ACHN (cell line): ENCODE results near the gene ZFP2.

Experiments used
- DNase-seq: peaks from one replicate; pipeline ENCODE4 v3.0.0-alpha.2; 2015
- in situ Hi-C: cut with HindIII; loops from 2 replicates; pipeline ENCODE4 v1.10.0; 2017; ENCODE audit warnings: low sequenced_read_pairs, low pct_ligation_motif_present, low pct_unique_long_range_greater_than_20kb

ZFP2 gene

DNA sequence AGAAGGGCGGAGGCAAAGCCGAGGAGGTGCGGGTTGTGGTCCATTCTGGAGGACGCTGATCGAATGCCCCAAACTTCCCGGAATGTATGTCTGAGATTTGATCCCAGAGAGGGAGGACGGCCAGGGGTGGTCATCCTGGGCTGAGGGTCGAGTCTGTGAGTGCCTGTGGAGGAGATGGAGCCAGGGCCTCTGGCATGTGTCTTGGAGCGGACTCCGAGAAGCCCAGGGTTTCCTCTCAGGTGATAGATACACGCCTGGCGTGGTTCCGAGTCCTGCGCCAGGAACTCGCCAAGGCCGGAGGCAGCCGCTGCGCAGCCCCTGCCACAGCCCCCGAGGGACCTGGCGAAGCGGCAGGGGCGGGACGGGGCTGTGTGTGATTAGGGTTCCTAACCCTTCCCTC lies 45.6 kb downstream of the ZFP2 start:
- DNase-seq = no peak
- in situ Hi-C loops = no loop called here

DNA sequence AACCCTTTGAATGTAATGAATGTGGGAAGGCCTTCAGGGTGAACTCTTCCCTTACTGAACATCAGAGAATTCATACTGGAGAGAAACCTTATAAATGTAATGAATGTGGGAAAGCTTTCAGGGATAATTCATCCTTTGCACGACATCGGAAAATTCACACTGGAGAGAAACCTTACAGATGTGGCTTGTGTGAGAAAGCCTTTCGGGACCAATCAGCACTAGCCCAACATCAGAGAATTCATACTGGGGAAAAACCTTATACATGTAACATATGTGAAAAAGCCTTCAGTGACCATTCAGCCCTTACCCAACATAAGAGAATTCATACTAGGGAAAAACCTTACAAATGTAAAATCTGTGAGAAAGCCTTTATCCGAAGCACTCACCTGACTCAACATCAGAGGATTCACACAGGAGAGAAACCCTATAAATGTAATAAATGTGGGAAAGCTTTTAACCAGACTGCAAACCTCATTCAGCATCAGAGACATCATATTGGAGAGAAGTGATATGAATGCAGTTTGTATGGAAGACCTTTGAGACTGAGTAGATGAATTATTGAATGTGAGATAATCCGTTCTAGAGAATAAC lies 69.8 kb downstream of the ZFP2 start:
- DNase-seq = no peak
- in situ Hi-C loops = no loop called here

DNA sequence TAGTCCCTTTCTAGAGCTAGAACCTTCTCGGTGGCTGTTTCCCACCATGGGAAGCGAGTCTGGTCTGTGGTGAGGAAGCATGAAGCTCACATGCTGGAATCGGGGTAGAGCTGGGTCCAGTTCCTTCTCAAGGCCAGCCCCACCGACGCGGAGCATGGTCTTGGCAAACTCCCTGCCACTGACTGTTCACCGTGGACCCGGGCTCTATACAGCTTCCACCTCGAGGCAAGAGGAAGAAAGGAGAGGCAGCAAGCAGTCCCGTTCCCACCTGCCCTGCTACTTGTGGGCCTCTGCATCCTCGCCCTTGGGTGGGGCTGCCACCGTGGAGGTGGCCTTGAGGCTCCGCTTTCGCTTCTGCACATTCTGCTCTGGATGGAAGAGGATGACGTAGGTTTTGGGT lies 85.7 kb downstream of the ZFP2 start:
- no peak for DNase-seq
- in situ Hi-C loops = no loop called here
